SHP77 treated with DMSO at 0.1 percent for 48 hours (cell line): ENCODE data around the gene GOLGA5.
"Not testable (repeated sequence)": the region's sequence is repeated elsewhere in the genome, so short reads cannot be mapped to it uniquely, and the experiment has no call there.

Experiments used
- DNase-seq: peaks from one replicate; lab custom pipeline; 2025; lab: John Stamatoyannopoulos, UW

The GOLGA5 gene, protein sequence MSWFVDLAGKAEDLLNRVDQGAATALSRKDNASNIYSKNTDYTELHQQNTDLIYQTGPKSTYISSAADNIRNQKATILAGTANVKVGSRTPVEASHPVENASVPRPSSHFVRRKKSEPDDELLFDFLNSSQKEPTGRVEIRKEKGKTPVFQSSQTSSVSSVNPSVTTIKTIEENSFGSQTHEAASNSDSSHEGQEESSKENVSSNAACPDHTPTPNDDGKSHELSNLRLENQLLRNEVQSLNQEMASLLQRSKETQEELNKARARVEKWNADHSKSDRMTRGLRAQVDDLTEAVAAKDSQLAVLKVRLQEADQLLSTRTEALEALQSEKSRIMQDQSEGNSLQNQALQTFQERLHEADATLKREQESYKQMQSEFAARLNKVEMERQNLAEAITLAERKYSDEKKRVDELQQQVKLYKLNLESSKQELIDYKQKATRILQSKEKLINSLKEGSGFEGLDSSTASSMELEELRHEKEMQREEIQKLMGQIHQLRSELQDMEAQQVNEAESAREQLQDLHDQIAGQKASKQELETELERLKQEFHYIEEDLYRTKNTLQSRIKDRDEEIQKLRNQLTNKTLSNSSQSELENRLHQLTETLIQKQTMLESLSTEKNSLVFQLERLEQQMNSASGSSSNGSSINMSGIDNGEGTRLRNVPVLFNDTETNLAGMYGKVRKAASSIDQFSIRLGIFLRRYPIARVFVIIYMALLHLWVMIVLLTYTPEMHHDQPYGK

DNA sequence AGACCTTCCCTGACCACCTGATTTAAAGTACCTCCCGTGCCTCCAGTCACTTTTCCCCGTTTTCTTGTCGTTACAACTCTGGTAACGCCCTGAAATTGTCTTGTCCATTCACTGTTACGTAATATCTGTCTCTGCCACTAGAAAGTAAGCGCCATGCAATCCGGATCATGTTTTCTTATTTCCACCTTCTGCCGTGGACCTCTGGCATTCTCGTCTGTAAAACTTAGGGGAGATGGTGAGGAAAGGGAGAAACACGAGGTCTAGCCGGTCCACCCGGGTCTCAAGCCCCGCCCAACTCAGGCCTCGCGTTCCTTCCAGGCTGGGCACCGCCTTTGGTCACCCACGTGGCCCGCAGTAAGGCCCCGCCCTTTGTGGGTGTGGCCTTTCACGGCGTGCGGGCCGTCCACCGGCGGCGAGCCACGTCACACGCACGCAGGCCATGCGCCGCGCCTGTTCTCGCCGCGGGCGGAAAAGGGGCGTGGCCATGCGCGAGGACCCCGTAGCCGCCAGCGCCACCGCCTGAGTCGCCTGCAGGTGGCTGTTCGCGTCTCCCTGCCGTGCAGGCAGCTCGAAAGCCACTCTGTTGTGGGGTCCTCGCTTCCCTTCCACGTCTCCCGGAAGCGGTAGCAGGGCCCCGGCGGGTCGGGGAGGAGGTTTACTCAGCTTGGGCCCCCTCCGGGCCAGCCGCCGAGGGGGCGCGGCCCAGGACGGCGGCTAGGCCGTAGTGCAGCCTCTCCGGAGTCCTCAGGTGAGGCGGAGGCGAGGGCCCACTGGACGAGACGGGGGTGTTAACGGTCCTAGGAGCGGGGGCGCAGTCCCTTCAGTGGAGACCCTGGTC, at the start of gene GOLGA5:
Gene GOLGA5, plus strand, starts transcription at position 597 of the 838 bp plus-strand sequence. CDS start 3,133 bp downstream, outside the sequence.
- peak; percentile 78 for DNase-seq

DNA sequence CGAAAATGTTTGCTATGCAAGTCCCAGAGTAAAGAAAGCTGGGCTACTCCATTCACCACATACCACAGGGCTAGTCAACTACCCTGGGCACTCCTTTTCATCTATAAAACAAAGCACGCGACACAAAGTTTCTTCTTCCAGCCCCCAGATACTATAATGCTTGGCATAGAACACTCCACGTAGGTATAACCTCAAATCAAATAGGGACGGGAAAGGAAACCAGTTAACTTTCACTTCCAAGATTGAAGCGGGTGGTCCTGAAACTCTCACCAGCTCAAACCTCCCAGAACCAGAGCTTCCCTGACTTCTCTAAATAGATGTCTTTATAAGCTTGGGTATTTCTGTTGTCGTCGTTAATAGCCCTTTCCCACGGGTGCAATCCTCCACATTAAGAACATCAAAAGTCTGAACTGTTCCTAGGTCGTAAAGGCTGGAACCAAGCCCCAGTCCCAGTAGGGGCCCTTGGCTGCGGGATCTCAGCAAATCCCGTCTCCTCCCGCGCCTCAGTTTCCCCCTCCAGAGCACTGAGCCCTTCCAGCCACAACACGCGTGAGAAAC, 46.3 kb upstream of the GOLGA5 start:
- DNase-seq = no peak

DNA sequence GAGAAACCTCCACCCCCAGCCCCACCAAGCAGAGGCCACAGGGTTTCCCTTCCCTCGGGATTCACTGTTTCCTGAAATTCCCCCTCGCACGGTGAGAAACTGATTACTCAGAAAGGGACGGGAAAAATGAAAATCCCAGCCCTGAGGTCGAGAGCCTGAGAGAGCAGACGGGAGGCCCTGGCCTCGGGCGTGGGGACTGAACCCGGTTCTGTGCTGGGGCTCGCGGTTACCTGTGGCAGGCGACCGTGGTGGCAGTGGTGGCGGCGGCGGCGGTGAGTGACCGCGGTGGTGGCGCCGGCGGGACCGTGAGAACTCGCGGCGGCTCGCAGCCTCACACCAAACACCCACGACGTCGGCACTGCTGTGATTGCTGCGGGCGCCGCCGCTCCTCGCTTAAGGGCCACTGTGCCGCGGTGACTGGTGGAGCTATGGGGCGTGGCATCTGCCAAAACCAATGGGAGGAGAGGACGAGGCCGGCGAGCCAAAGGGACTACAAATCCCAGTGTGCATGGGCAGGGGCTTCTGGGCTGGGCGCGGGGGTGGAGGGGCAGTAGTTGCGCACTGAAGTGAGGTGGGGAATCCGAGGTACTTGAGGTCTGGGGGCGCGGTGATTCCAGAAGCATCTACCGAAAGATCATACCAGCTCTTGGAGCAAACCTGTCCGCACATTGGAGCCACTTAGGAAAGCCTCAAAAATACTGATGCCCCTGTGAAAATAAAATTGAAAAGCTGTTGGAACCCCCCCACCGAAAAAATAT, 45.7 kb upstream of the GOLGA5 start, which contains the start of gene LGMN:
Gene LGMN, minus strand, starts transcription at position 369 of the 758 bp plus-strand sequence. CDS start 15,841 bp downstream, outside the sequence.
- peak; percentile 89 for DNase-seq

DNA sequence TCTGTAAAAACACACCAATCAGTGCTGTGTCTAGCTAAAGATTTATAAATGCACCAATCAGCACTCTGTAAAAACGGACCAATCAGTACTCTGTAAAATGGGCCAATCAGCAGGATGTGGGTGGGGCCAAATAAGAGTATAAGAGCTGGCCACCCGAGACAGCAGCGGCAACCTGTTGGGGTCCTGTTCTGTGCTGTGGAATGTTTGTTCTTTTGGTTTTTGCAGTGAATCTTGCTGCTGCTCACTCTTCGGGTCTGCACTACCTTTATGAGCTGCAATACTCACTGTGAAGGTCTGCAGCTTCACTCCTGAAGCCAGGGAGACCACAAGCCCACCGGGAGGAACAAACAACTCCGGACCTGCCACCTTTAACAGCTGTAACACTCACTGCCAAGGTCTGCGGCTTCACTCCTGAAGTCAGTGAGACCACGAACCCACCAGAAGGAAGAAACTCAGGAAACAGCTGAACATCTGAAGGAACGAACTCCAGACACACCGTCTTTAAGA, 43.8 kb upstream of the GOLGA5 start:
- DNase-seq = not testable (repeated sequence)

DNA sequence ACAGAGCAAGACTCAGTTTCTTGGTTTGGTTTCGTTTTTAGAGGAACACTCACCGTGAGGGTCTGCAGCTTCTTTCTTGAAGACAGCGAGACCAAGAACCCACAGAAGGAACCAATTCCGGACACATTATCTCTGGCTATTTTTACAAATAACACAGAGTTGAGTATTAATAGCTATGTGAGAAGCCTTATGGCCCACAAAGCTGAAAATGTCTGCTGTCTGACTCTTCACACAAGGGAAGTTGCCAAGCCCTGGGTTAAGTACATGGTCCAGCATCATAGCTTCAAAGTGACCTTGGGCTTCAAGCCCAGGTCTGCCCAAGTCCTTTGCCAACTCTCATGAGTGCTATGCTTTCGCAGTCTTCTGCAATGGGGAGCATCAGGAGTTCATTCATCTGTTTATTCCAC, 43.1 kb upstream of the GOLGA5 start:
- no peak for DNase-seq

DNA sequence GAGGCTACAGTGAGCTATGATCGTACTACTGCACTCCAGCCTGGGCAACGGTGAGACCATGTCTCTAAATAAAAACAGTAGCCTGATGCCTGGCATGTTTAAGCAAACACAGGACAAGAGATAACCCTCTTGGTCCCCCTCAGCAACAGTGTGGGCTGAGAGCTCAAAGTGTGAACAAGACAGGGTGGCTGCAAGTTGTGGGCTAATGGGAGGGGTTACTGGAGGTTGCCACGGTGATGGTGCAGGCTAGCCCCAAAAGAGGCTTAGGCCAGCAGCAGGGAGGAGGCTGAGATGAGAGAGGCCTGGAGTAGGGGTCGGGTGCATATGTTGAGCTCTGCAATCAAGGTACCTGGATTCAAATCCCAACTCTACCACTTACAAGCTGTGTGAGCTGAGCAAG, 42.3 kb upstream of the GOLGA5 start:
- DNase-seq = no peak

DNA sequence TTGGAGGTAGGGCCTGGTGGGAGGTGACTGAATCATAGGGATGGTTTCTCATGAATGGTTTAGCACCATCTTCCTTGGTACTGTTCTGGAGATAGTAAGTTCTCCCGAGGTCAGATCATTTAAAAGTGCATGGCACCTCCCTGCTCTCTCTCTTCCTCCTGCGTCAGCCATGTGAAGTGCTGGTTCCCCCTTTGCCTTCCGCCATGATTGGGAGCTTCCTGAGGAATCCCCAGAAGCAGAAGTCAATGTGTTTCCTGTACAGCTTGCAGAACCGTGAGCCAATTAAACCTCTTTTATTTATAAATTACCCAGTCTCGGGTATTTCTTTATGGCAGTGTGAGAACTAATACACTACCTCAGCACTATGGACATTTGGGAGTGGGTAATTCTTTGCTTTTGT, 40.9 kb upstream of the GOLGA5 start:
- no peak for DNase-seq

DNA sequence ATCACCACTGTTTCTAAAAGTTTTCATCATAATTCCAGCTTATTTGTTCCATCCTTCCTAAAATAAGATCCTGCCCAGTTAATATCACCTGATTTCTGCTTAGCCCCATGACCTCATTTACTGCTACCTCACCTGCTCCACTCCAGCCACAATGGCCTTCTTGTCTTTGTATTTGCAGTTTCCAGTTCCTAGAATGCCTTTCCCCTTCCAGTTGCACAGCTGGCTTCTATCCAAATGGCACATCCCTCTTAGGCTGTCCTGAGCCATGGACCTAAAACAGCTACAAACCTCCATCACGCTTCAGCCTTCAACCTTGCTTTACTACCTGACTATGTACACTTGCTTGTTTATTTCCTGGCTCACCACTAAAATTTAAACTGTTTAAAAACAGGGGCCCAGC, 39.1 kb upstream of the GOLGA5 start:
- peak; percentile 79 for DNase-seq

DNA sequence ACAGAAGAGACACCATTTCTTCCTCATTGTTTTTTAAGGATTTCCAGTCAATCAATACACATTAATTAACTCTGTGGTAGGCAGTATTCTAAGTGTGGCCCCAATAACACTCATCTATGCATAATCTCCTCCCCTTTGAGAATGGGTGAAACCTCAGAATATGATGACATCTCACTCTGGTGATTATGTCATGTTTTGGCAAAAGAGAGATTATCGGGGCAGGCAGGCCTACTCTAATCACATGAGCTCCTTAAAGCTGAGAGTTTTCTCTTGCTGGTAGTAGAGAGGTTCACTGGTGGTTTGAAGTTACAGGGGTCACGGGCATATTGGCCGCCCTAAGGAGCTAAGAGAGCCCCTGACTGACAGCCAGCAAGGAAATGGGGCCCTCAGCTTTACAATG, 38.6 kb upstream of the GOLGA5 start:
- no peak for DNase-seq

DNA sequence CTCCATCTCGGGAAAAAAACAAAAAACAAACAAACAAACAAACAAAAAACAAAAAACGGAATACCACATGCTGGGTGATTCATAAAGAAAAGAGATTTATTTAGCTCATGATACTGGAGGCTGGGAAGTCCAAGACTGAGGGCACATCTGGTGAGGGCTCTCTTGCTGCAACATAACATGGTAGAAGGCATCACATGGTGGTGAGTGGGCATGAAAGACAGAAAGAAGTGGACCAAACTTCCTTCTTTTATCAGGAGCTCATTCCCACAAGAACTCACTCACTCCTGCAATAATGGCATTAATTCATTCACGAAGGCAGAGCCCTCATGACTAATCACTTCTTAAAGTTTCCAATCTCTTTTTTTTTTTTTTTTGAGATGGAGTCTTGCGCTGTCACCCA, 37.7 kb upstream of the GOLGA5 start:
- no peak for DNase-seq

DNA sequence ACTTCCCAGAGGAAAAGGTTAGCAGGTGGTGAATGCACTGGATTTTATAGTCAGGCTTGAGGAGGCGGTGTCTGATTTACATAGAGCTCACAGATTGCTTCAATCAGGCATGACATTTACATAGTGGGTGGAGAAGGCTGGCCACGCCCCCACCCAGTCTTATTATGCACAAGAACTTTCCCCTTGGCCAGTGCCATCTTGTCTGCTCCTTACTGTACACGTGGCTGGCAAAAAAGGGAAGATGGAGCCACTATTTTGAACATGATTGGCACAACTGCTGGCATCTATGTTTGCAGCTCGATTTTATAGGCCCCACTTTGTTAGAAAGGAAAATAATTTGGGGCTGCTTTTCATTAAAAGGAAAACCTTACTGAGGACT, 34.8 kb upstream of the GOLGA5 start:
- no peak for DNase-seq

DNA sequence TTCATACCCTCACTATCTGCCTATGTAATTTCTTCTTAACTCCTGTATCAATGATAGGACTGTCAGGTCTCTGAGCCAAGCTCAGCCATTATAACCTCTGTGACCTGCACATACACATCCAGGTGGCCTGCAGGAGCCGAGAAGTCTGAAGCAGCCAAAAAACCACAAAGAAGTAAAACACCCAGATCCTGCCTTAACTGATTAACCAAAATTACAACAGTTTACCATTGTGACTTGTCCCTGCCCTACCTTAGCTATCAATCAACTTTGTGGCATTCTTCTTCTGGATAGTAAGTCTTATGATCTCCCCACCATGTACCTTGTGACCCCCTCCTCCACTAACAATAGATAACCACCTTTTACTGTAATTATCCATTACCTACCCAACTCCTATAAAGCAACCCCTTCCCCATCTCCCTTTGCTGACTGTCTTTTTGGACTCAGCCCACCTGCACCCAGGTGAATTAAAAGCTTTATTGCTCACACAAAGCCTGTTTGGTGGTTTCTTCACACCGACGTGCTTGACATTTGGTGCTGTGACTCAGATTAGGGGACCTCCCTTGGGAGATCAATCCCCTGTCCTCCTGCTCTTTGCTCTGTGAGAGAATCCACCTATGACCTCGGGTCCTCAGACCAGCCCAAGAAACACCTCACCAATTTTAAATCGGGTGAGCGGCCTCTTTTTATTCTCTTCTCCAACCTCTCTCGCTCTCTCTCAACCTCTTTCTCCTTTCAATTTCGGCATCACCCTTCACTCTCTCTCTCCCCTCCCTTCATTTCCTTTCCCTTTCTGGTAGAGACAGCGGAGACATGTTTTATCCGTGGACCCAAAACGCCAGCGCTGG, 34.2 kb upstream of the GOLGA5 start:
- DNase-seq = no peak

DNA sequence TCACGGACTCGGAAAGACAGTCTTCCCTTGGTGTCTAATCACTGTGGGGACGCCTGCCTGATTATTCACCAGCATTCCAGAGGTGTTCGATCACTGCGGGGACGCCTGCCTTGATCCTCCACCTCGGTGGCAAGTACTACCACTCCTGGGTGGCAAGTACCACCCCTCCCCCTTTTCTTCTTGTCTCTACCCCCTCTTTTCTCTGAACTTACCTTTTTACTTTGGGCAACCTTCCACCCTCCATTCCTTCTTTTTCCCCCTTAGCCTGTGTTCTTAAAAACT, 33.6 kb upstream of the GOLGA5 start:
- DNase-seq = no peak

DNA sequence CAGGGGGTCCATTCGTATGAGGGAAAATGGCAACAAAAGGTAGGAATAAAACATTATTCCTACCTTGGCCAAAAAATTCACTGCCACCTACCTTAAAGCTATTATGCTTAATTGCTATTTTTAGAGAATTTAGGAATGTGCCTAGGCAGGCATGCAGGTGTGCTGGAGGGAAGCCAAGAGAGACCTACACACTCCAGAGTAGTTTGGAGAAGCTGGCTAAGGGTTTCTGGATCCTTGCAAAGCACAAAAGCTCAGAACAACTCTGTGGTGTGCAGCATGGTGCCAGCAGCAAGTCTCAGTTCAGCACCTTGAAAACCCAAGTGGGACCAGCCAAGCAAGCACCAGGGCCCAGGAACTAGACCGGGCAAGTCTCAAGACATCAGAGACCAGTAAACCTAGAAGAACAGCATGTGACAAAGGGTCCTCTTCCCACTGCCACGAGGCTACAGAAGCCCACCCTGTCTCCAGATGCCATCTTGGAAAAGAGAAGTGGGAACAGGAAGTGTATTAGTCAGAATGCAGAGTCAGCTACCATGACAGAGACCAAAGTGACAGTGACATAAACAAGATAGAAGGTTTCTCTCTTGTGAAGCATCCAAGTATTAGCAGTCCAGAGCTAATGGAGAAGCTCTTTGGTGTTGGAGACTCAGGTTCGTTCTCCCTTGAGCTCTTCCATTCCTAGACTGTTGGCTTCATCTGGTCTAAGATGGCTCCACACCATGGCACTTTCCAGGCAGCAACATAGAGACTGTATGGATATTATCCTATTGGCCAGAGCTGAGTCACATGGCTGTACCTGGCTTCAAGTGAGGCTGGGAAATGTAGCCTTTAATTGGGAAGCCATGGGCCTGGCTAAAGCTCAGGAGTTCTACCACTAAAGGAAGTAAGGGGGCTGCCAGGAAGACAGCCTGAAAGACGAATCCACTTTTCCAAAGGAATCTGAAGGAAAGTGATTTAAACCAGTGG, 30.2 kb upstream of the GOLGA5 start:
- DNase-seq = not testable (repeated sequence)

DNA sequence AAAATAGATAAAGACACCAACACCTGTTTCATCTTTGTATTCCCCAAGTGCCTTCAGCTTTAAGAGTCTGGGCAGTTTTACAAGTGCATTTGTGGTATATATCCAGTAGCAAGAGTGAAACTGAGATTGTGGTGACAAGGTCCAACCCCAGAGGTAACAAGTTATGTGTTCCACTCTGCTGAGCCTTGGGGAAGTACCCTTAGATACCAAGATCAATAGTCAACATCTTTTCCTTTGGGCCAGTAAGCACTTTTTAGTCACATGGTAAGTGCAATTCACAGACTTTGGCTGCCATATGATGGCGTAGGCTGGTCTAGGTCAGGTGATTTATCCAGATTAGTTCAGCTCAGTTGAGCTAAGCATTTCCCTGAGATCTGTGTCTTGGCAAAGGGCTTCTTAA, 25.9 kb upstream of the GOLGA5 start:
- DNase-seq = not testable (repeated sequence)

DNA sequence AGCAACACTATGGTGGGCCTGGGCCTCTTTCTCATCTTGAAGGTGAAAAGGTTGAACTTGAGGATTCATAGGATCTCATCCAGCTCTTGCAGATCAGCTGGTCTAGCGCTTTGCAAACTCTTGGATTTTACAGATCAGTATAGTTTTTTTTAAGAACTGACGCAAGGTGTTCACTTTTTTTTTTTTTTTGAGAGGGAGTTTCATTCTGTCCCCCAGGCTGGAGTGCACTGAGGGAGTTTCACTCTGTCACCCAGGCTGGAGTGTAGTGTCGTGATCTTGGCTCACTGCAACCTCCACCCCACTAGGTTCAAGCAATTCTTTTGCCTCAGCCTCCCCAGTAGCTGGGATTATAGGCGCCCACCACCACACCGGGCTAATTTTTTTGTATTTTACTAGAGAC, 25.3 kb upstream of the GOLGA5 start:
- no peak for DNase-seq

DNA sequence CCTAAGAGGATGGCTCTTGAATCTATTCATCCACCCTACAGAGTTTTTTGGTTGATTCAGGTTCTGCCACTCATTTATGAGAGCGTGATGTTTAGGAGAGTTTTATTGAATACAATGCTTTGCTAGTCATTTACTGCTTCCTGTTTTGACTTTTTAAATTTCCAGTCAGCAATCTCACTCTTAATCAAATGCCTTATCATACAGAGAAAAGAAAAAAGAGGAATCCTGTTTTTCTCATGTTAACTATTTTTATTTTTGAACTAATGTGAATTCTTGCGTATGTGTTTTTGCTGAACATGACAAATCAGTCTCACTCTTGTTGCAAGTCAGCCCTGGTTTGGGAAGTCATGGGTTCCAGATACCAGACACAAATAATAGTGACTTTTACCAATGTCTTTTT, 23.6 kb upstream of the GOLGA5 start:
- no peak for DNase-seq

DNA sequence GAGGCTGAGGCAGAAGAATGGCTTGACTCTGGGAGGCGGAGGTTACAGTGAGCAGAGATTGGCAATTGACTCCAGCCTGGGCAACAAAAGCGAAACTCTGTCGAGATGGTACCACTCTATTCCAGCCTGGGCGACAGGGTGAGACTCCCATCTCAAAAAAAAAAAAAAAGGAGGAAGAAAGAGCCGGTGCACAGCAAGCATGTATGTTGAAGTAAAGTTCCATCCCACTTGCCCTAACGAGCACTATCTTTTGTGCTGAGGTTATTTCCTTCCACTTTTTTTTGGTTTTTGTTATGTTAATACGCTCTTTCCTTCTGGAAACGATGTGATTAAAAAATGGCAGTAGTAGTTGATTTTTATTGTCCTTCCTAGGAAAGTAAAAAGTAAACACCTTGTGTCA, 19.5 kb upstream of the GOLGA5 start:
- no peak for DNase-seq

DNA sequence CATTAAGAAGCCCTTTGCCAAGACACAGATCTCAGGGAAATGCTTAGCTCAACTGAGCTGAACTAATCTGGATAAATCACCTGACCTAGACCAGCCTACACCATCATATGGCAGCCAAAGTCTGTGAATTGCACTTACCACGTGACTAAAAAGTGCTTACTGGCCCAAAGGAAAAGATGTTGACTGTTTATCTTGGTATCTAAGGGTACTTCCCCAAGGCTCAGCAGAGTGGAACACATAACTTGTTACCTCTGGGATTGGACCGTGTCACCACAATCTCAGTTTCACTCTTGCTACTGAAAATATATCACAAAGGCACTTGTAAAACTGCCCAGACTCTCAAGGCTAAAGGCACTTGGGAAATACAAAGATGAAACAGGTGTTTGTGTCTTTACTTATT, 18.8 kb upstream of the GOLGA5 start:
- not testable (repeated sequence) for DNase-seq
